T-helper 1 cell treated with Interleukin-12 subunit alpha and Interleukin-12 subunit beta and Interleukin-4 antibody, amounts not matched to agents 30 μg/mL and 1 μg/mL, for 36 hours (primary cell): ENCODE results near the gene BMF.

Source experiments
- H3K27ac Mint-ChIP-seq: one replicate; pipeline ENCODE4 v1.8.0; 2021; ENCODE audit warnings: mild to moderate bottlenecking, mixed read lengths
- H3K27me3 Mint-ChIP-seq: one replicate; pipeline ENCODE4 v1.8.0; 2021; ENCODE audit warnings: low read depth, mixed read lengths
- H3K36me3 Mint-ChIP-seq: one replicate; pipeline ENCODE4 v1.8.0; 2021; ENCODE audit warnings: low read depth, mixed read lengths
- H3K4me1 Mint-ChIP-seq: one replicate; pipeline ENCODE4 v1.8.0; 2021; ENCODE audit warnings: low read depth, mixed read lengths
- H3K4me3 Mint-ChIP-seq: one replicate; pipeline ENCODE4 v1.8.0; 2021; ENCODE audit warnings: mild to moderate bottlenecking, moderate library complexity, mixed read lengths
- H3K9me3 Mint-ChIP-seq: one replicate; pipeline ENCODE4 v1.8.0; 2021; ENCODE audit warnings: mixed read lengths

The BMF gene

DNA sequence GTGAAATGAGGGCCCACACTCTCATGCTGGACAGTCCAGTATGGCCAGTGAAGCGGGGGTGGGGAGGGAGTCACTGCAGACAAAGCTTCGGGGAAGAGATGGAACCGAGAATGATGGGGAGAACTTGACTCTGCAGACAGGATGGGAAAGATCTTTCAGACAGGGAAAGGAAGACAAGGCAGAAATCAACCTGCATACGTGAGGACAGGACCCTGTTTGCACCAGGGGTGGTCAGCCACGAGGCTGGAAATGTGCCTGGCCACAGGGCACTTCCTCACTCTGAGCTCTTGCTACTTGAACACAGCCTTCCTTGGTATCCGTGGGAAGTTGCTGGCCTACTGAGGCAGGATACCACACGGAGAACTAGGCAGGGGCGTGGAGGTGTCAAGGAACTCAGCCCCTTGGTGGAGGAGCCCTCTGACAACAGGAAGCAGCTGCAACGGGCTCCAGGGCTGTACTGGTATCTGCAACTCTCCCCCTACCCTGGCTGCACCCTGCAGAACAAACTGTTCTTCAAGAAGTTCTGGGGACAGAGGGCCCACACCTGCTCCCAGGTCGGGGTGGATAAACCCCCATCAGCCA is 60.4 kb downstream of the BMF start:
- H3K9me3 Mint-ChIP-seq: no peaks in the 10 kb centered on the region
- H3K27ac Mint-ChIP-seq: peak overlapping the region; percentile 96
- H3K36me3 Mint-ChIP-seq: peaks cover 16% of the 10 kb centered on the region
- peaks cover 62% of the 10 kb centered on the region for H3K4me1 Mint-ChIP-seq
- peak overlapping the region; percentile 65 for H3K4me3 Mint-ChIP-seq
- H3K27me3 Mint-ChIP-seq: no peaks in the 10 kb centered on the region

DNA sequence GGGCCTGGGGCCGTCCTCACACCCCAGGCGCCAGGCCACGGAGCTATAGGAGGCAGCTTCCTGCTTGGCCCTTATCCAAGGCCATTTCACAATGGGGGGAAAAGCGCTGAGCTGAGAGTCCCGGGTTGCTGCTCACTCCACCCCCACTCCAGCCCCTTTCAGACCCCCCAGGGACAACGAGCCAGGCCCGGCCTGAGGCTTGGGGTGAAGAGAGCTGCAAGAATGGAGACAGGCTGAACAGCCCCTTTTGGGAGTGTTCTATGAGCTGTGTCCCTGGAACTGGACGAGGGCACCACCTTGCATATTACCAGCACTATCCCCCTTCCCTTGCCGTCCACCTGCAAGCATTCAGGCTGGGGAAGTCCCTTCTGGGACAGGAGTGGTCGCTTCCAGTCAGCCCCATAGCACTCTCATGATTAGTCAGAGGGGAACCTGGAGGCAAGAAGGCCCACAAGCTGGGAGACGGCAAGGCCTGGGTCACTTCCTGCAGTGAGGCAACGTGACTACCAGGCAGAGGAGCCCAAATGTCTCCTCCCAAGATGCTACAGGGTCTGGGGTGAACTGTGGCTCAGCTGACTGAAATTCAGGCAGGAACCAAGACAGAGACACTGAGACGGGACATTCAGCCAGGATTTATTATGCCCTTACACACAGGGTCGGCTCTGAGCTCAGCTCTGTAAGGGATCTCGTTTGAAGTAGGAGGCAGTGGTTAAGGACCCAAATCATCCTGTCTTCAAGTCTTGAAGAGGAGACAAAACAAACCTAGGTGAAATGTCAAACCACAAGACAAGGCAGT is 61.1 kb downstream of the BMF start:
- peaks cover 16% of the 10 kb centered on the region for H3K36me3 Mint-ChIP-seq
- peaks cover 57% of the 10 kb centered on the region for H3K4me1 Mint-ChIP-seq
- H3K9me3 Mint-ChIP-seq: no peaks in the 10 kb centered on the region
- no peaks in the 10 kb centered on the region for H3K27me3 Mint-ChIP-seq
- H3K4me3 Mint-ChIP-seq: peak overlapping the region; percentile 65
- peak overlapping the region; percentile 96 for H3K27ac Mint-ChIP-seq

DNA sequence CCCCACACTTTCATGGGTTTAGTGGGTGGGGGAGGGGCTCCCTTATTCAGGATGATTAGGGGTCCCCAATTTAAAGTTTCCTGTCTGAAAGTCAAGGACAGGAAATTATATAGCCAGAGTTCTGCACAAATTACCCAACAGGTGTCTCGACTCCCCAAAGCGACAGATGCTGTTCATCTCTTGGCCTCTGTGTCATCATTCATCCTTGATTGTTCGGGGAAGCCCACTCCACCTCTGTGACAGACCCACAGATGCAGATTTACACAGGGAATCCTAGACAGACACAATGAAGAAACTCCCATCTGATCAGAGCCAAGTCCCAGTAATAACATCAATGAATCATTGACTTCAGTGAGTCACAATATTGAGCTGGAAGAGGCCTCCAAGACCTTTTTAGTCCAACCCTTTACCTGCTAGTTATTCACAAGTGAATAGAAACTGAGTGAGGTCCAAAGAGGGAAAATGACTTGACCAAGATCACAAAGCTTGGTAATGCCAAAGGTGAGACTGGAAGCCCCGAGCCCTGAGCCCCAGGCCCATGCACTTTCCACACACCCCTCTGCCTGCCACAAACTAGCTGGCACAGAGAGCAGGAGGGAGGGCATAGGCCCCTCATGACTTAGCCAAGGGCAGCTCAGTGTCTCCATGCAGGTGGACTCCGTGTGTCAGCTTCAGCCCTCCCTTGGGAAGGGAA is 61.8 kb downstream of the BMF start:
- Mint-ChIP-seq H3K27ac (peak overlapping the region; percentile 67), H3K27me3 (no peaks in the 10 kb centered on the region), H3K36me3 (peaks cover 16% of the 10 kb centered on the region), H3K9me3 (no peaks in the 10 kb centered on the region), H3K4me3 (peak overlapping the region; percentile 19), H3K4me1 (peaks cover 51% of the 10 kb centered on the region)

DNA sequence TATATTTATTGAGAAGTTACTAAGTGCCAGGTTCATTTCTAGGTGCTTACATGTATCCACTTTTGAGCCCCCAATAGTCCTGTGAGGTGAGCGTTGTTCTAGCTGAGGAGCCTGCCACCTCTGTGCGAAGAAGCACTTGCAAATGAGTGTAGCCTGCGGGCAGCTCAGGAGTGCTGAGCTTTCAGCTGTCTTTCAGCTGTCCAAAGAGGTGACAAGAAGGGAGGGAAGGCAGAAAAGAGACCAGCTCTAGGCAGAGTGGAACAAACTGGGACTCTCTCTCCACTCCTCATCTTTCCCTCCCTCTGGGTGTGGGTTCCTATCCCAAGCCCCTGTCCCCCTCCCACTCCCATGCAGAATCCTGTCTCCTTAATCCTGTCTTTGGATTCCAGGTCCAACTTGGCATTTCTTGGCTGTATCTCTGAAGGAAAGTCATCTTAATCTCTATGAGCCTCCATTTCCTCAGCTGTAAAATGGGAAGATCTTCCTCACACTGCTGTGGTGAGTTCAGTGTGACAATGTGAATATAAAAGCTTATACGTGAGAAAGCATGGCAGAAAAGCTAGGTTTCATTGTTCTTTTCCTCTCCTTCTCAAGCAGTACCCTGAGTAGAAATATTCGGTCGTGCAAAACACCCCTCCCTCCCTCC is 63.0 kb downstream of the BMF start:
- H3K27me3 Mint-ChIP-seq: no peaks in the 10 kb centered on the region
- no peak overlapping the region for H3K4me3 Mint-ChIP-seq
- H3K9me3 Mint-ChIP-seq: no peaks in the 10 kb centered on the region
- H3K4me1 Mint-ChIP-seq: peaks cover 51% of the 10 kb centered on the region
- peaks cover 16% of the 10 kb centered on the region for H3K36me3 Mint-ChIP-seq
- H3K27ac Mint-ChIP-seq: peak overlapping the region; percentile 56

DNA sequence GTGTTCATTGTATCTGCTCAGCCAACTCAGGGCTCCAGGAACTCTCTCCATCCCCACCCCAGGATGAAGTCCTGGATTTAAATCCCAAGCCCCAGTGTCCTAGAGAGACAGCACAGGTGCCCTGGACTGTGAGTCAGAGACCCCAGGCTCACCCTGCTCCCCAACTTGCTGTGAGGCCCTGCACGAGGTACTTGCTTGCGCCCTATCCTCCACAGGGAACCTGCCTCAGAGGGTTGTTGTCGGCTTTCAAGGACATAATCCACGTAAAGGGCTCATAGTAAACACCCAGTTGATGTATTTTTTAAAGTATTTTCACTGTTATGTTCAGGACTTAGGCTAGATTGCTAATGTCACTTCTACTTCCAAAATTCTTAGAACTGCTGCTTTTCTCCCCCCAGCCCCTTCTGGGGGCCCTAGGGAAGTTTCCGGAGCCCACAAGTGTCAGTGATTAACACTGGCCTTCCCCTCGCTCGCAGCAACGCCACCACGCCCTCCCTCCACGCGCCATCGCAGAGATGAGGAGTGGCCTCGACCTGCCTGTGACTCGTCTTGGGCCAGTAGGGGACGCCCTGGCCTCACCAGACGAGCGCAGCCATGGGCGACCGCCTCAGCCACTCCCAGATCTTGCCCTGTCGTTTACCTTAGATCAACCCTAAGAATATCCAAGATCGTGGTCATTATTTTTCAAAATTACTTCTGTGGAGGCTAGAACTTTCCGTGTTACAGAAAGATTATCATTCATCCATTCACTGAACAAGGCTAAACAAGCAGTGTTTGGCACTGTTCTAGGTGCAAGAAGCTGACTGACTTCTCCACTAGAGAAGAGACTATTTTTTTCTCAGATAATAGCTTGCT is 63.7 kb downstream of the BMF start:
- Mint-ChIP-seq H3K4me1 (peaks cover 55% of the 10 kb centered on the region), H3K27me3 (no peaks in the 10 kb centered on the region), H3K9me3 (no peaks in the 10 kb centered on the region), H3K27ac (peak overlapping the region; percentile 56), H3K4me3 (peak overlapping the region; percentile 13), H3K36me3 (peaks cover 15% of the 10 kb centered on the region)

DNA sequence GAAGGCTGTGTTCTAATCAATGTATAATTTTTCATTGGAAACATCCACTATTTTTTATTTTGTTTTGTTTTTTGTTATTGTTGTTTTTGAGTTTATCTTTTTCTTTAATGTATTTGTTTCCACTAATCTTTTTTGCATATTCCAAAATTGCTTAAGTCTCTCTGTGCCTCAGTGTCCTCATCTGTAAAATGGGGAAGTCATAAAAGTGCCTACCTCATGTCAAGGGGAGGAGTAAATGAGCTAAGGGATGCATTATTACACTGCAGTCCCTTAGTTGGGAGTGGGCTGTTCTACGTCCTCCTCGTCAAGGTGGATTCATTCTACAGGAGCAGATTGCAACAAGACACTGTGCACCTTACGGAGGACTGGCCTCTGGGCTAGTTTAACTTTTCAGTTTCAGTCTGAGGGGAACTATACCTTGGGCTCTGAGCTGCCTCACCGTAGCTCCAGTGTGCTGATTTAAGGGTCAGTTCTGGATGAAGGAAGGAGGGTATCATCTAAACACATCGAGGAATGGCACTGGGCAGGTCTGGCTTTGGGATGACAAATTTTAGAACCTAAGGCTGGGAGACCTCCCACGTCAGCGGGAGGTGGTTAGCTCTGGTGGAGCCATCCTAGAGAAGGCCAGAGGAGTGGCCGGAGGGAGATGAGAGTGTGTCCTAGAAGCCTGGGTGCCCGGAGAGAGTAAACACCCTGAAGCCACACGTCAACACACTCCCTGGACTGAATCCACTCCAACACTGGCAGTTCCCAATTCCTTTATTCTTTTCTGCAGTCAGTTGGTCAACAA is 64.6 kb downstream of the BMF start:
- peak overlapping the region; percentile 35 for H3K27ac Mint-ChIP-seq

DNA sequence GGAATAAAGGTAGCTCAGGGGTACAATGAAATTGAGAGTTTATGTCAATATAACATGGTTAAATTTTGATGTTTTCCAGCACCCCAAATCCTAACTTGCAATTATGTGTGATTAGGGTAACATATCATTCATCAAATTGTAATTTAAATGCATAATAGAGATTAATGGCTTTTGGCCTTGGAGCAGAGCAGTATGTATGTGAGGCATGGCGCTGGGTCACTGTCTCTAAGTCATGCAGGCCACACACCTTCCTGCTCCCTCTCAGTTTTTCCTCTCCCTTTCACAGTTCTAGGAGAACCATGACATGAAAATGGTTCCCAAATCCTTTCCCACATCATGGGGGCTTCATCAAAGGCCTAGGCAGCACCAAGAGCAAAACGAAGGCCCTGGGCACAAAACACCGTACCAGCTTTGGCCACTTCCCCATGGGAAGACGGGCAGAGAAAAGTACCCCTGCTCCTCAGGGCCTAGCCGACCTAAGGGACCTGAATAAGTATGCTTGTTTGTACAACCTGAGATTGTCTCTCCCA is 65.8 kb downstream of the BMF start:
- Mint-ChIP-seq H3K4me3 (no peak overlapping the region), H3K27me3 (no peaks in the 10 kb centered on the region), H3K36me3 (peaks cover 18% of the 10 kb centered on the region), H3K27ac (no peak overlapping the region), H3K4me1 (peaks cover 47% of the 10 kb centered on the region), H3K9me3 (no peaks in the 10 kb centered on the region)

More for the DNA sequence above, 64.6 kb downstream of the BMF start:
- peaks cover 52% of the 10 kb centered on the region for H3K4me1 Mint-ChIP-seq
- no peaks in the 10 kb centered on the region for H3K27me3 Mint-ChIP-seq
- H3K9me3 Mint-ChIP-seq: no peaks in the 10 kb centered on the region
- H3K36me3 Mint-ChIP-seq: peaks cover 11% of the 10 kb centered on the region
- no peak overlapping the region for H3K4me3 Mint-ChIP-seq

DNA sequence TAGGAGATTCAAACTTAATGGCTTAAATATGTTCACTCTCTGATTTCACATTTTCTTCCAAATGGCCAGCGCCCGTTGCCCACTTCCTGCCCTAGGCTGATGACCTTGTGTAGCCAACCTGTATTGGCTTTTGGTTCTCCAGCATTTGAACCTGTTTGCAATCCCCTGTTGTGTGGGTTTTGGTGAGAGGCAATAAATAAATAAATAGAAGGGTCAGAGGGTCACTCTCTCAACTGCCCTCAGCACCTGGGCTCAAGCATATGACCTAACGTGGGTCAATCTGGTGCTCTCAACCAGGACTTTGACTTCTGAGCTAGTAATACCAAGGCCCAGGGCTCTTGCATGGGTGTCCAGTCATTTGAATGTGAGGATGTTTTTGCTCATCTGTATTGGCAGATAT is 67.9 kb downstream of the BMF start:
- peaks cover 31% of the 10 kb centered on the region for H3K36me3 Mint-ChIP-seq

DNA sequence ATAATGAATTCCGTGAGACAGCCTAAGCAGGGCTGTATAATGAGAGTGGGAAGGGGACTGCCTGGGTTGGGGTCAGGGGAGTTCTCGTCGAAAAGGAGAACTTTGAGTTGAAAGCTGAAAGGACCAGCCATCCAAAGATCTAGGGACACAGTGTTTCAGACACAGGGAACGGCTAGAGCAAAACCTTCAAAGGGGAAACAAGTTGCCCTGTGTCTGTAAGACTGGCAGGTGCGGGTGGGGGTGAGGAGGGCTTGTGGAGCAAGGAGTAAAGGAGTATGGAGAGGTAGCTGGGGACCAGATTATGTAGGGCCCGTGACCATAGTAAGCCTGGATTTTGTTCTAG is 68.4 kb downstream of the BMF start:
- H3K4me1 Mint-ChIP-seq: peaks cover 44% of the 10 kb centered on the region
- H3K36me3 Mint-ChIP-seq: peaks cover 34% of the 10 kb centered on the region
- H3K27me3 Mint-ChIP-seq: no peaks in the 10 kb centered on the region
- H3K9me3 Mint-ChIP-seq: no peaks in the 10 kb centered on the region
- peak overlapping the region; percentile 81 for H3K4me3 Mint-ChIP-seq
- peak overlapping the region; percentile 87 for H3K27ac Mint-ChIP-seq

More for the DNA sequence above, 67.9 kb downstream of the BMF start:
- Mint-ChIP-seq H3K4me1 (peaks cover 48% of the 10 kb centered on the region), H3K27ac (peak overlapping the region; percentile 87), H3K4me3 (no peak overlapping the region), H3K27me3 (no peaks in the 10 kb centered on the region), H3K9me3 (no peaks in the 10 kb centered on the region)

DNA sequence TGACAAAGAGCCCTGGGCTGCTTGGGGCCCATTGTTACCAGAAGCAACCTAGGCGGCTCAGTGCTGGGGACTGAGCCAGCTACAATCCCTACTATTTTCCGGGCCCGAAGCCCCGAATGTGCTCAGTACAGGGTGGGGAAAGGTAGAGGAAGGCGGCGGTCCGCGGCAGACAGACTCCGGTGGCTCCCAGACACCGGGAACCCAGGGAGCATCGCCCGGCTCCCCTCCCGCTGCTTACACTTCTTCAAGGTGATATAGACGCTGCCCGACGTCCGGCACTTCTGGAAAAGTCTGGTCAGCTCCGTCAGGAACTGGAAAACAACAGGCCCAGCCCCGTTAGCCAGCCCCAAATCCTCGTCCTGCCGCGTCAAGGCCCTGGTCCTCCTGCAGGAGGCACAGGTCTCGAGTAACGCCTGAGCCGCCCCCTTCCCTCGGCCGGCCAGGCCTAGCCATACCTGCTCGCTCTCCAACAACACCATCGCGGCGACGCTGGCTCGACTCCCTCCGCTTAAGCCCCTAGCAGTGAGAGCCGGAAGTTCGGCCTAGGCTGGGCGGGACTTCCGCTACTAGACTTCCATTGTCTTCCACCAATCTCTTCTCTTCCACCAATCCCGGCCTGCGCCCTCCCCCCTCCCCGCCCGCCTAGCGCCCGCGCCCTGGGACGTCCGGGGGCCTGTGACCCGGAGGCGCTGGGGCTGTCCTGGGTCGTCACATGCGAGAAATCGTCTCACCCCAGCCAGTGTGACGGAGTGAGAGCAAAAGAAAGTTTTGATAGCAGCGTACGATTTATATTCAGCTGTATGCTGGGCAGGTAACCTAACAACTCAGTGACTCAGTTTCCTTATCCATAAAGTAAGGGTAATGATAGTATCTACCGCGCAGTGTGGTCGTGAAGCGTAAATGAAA is 69.8 kb downstream of the BMF start, which contains the start of gene SRP14:
Gene SRP14 (minus strand): TSS at position 544 of the 906 bp plus-strand sequence. CDS start 65 bp downstream, at position 479.
- H3K4me3 Mint-ChIP-seq: peak within 1 kb of the TSS; percentile 97
- H3K27ac Mint-ChIP-seq: peak within 1 kb of the TSS; percentile 93
- H3K27me3 Mint-ChIP-seq: no peaks in the 10 kb centered on the region
- peaks cover 44% of the 10 kb centered on the region for H3K4me1 Mint-ChIP-seq
- H3K36me3 Mint-ChIP-seq: peaks cover 40% of the 10 kb centered on the region
- no peaks in the 10 kb centered on the region for H3K9me3 Mint-ChIP-seq

DNA sequence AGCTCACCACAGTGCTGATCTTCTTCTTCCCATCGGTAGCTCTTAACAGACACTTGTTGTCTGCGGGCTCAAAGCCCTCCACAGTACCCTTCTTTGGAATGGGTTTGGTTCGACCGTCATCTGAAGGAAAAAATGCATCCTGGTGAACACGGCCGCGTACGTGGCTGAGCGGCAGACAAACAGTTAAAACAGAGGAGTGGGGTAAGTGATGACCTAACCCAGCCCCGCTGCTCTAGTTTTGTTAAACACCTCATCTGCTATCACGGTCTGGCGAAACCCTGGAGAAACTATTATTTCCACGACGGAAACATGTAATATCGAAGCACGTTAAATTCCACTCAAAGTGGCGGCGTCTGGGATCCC is 70.4 kb downstream of the BMF start:
- Mint-ChIP-seq H3K36me3 (peaks cover 40% of the 10 kb centered on the region), H3K27ac (peak overlapping the region; percentile 93), H3K4me1 (peaks cover 44% of the 10 kb centered on the region), H3K9me3 (no peaks in the 10 kb centered on the region), H3K27me3 (no peaks in the 10 kb centered on the region), H3K4me3 (peak overlapping the region; percentile 97)
